KMS-11 (cell line): ENCODE results near the gene GNG7.
"Not testable (repeated sequence)": the region's sequence is repeated elsewhere in the genome, so short reads cannot be mapped to it uniquely, and the experiment has no call there.

ENCODE experiments used
- H2AFZ ChIP-seq: fragments of 200-600 bp; sonication (generic); 2 replicates; pipeline ENCODE4 v1.6.1; 2016; ENCODE audit warnings: antibody characterized with exemption, mixed run types, low read depth
- H3K27ac ChIP-seq: fragments of 200-600 bp; sonication (generic); 2 replicates; pipeline ENCODE4 v1.6.1; 2016; ENCODE audit warnings: mild to moderate bottlenecking, mixed run types
- H3K27me3 ChIP-seq: fragments of 200-600 bp; sonication (generic); 2 replicates; pipeline ENCODE4 v1.6.1; 2017; ENCODE audit warnings: mild to moderate bottlenecking, low read depth, mixed run types, moderate library complexity; ENCODE audit not compliant: insufficient read depth
- H3K36me3 ChIP-seq: fragments of 200-600 bp; sonication (generic); 2 replicates; pipeline ENCODE4 v1.6.1; 2017; ENCODE audit warnings: mild to moderate bottlenecking, mixed run types; ENCODE audit not compliant: insufficient read depth
- H3K4me1 ChIP-seq: fragments of 200-600 bp; sonication (generic); 2 replicates; pipeline ENCODE4 v1.6.1; 2016; ENCODE audit warnings: mild to moderate bottlenecking, low read depth, mixed run types; ENCODE audit not compliant: poor library complexity, severe bottlenecking
- H3K4me2 ChIP-seq: fragments of 200-600 bp; sonication (generic); 2 replicates; pipeline ENCODE4 v1.7.0; 2016; ENCODE audit warnings: mild to moderate bottlenecking, mixed run types
- H3K4me3 ChIP-seq: fragments of 200-600 bp; sonication (generic); IDR thresholded peaks from 2 replicates; pipeline ENCODE4 v1.6.1; 2017; ENCODE audit warnings: low read depth, low read length, mixed read lengths; ENCODE audit not compliant: insufficient read depth
- H3K79me2 ChIP-seq: fragments of 200-600 bp; sonication (generic); 2 replicates; pipeline ENCODE4 v1.6.1; 2016; ENCODE audit warnings: low read depth, mixed run types; ENCODE audit not compliant: insufficient read depth
- H3K9ac ChIP-seq: fragments of 200-600 bp; sonication (generic); 2 replicates; pipeline ENCODE4 v1.6.1; 2016; ENCODE audit warnings: mild to moderate bottlenecking, mixed run types
- H4K20me1 ChIP-seq: fragments of 200-600 bp; sonication (generic); 2 replicates; pipeline ENCODE4 v1.6.1; 2016; ENCODE audit warnings: mild to moderate bottlenecking, mixed run types; ENCODE audit not compliant: insufficient read depth
- TF ChIP-seq, protein P1 (sequence below): fragments of 200-600 bp; sonication (generic); conservative IDR thresholded peaks from 2 replicates; pipeline ENCODE4 v1.6.1; 2017; ENCODE audit warnings: low read depth, mild to moderate bottlenecking, antibody characterized with exemption, low read length, moderate library complexity, mixed read lengths

GNG7 gene

DNA sequence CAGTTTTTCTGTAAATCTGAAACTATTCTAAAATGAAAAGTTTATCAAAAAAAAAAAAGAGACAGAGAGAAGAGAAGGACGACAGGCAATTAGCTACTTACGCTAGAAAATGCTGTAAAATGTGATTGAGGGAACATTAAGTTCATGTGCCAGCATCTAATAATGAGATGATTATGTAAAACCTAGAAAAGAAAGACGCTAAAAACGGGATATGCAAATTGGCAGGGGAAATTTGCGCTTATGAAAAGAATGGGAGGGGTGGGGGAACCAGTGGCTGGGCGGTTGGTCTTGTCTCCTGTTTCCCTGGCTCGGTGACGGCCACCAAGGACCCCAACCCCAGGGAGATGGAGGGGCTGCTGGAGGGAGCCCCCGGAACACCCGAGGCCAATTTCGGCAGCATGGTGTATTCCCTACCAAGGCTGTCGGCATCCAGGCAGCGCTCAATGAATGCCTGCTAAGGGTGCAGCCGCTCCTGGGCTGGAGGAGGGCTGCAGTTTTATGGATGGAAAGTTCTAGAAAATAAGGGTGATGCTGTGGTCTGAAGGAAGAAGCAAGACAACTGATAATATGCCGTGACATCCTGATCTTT lies 34.2 kb downstream of the GNG7 start:
- Histone ChIP-seq H3K9ac (no peak overlapping the region), H4K20me1 (no peaks in the 10 kb centered on the region), H3K27ac (no peak overlapping the region), H2AFZ (no peak overlapping the region), H3K4me3 (no peak overlapping the region), H3K79me2 (no peaks in the 10 kb centered on the region), H3K27me3 (no peaks in the 10 kb centered on the region), H3K4me1 (no peaks in the 10 kb centered on the region), H3K4me2 (no peak overlapping the region), H3K36me3 (no peaks in the 10 kb centered on the region)
- TF ChIP-seq, protein P1, sequence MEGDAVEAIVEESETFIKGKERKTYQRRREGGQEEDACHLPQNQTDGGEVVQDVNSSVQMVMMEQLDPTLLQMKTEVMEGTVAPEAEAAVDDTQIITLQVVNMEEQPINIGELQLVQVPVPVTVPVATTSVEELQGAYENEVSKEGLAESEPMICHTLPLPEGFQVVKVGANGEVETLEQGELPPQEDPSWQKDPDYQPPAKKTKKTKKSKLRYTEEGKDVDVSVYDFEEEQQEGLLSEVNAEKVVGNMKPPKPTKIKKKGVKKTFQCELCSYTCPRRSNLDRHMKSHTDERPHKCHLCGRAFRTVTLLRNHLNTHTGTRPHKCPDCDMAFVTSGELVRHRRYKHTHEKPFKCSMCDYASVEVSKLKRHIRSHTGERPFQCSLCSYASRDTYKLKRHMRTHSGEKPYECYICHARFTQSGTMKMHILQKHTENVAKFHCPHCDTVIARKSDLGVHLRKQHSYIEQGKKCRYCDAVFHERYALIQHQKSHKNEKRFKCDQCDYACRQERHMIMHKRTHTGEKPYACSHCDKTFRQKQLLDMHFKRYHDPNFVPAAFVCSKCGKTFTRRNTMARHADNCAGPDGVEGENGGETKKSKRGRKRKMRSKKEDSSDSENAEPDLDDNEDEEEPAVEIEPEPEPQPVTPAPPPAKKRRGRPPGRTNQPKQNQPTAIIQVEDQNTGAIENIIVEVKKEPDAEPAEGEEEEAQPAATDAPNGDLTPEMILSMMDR = no peak

DNA sequence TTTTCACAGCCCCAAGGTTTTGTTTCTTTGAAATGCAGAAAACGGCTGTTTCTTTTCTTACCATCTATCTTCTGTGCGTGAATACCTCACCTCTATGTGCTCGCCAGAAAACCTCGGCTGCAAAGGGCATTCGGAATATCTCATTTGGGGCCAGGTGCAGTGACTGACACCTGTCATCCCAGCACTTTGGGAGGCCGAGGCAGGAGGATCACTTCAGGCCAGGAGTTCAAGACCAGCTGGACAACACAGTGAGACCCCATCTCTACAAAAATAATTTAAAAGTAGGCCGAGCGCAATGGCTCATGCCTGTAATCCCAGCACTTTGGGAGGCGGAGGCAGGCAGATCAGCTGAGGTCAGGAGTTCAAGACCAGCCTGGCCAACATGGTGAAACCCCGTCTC lies 35.1 kb downstream of the GNG7 start:
- not testable (repeated sequence) for H3K4me1 ChIP-seq, H3K4me2 ChIP-seq, H3K9ac ChIP-seq, H3K27ac ChIP-seq, H3K27me3 ChIP-seq, H2AFZ ChIP-seq, H4K20me1 ChIP-seq, H3K79me2 ChIP-seq, H3K4me3 ChIP-seq, H3K36me3 ChIP-seq

DNA sequence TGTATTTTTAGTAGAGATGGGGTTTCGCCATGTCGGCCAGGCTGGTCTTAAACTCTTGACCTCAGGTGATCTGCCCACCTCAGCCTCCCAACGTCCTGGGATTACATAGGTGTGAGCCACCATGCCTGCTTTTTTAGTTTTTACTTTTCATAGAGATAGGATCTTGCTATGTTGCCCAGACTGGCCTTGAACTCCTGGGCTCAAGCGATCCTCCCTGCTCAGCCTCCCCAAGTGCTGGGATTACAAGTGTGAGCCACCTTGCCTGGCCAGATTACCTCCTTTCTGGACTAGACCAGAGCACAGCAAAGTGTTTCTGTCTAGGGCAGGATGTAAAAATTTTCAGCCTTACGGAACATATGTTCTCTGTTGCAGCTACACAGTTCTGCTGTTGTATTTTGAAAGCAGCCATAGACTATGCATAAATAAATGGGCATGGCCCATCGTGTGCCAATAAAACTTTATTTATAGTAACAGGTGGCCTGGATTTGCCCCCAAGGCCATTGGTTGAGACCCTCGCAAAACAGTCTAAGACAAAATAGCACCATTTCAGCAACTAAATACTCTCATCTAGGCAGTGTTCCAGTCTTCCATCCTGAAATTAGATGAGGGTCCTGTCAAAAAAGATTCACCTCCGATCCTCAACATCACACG lies 36.0 kb downstream of the GNG7 start:
- H3K4me1 ChIP-seq = no peaks in the 10 kb centered on the region
- H3K36me3 ChIP-seq = no peaks in the 10 kb centered on the region

DNA sequence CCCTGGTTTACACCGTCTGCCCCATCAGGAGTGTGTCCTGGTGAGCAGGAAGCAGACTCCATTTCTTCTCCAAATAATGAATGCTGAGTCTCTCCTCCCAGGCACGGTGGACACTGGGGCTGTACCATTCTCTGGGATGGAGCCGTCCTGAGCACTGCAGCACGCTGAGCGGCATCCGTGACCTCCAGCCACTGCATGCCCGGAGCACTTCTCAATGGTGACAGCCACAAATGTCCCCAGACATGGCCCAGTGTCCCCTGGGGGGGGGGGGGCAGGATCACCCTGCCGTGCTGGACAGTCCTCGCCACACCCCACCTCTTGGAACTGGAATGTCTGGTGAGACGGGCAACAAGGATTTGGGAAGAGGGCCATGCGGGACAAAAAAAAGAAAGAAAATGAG lies 37.4 kb downstream of the GNG7 start:
- Histone ChIP-seq H3K79me2 (no peaks in the 10 kb centered on the region), H3K4me1 (no peaks in the 10 kb centered on the region), H3K4me2 (no peak overlapping the region), H3K27me3 (no peaks in the 10 kb centered on the region), H3K27ac (no peak overlapping the region), H3K36me3 (no peaks in the 10 kb centered on the region), H3K9ac (no peak overlapping the region), H4K20me1 (no peaks in the 10 kb centered on the region), H3K4me3 (no peak overlapping the region), H2AFZ (no peak overlapping the region)
- TF ChIP-seq, protein P1 = no peak

More for the DNA sequence above, 36.0 kb downstream of the GNG7 start:
- TF ChIP-seq, protein P1 = no peak
- H3K79me2 ChIP-seq = no peaks in the 10 kb centered on the region
- no peak overlapping the region for H3K9ac ChIP-seq
- H3K27me3 ChIP-seq = no peaks in the 10 kb centered on the region
- H3K4me3 ChIP-seq = no peak overlapping the region
- no peak overlapping the region for H3K4me2 ChIP-seq
- H4K20me1 ChIP-seq = no peaks in the 10 kb centered on the region
- no peak overlapping the region for H2AFZ ChIP-seq
- no peak overlapping the region for H3K27ac ChIP-seq

DNA sequence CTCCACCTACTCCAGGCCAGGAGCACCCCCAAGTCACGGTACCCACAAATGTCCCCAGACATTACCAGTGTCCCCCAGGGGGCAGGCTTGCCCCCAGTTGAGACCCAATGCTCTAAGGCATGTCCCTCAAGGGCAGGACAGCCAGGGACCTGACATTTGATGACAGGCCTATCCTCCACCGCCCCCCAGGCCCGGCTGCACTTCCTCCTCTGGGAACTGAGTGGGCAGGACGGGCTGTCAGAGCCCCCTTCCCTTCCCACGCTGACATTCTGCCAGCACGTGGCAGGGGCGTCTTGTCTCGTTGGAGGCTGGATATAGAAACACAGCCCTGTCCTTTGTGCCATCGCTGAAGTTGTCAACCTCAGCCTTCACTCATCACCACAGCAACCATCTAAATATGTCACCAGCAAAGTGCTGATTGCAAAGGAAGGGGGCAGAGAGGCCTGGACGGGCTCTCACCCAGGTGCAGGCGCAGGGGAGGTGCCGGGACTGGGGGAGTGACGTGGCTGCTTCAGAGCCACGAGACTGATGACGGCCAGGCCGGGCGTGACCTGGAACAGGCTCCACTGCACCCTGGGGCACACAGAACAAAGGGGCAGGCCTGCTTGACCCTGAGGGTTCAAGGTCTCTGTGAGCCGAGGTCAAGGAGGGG lies 38.4 kb downstream of the GNG7 start:
- Histone ChIP-seq H3K4me3 (no peak overlapping the region), H3K9ac (no peak overlapping the region), H3K79me2 (no peaks in the 10 kb centered on the region), H4K20me1 (no peaks in the 10 kb centered on the region), H3K36me3 (no peaks in the 10 kb centered on the region), H3K4me1 (no peaks in the 10 kb centered on the region), H2AFZ (no peak overlapping the region; the same call in 1 of the 2 replicates), H3K4me2 (no peak overlapping the region), H3K27me3 (no peaks in the 10 kb centered on the region), H3K27ac (peak overlapping the region; percentile 49)
- TF ChIP-seq, protein P1 = 0 out of 2 replicates have a peak, but pooled peaks have one; percentile 25
